ENCODE measurements around the gene NFKBIZ. TPM values are rescaled to one million over a fixed set of nuclear protein-coding genes. Genes with fewer than 3 reads are reported as not detected.

Gene NFKBIZ
- total and polyA plus RNA-seq, 2 donors (not counting 3 experiments of a cell fraction or from before 2014, with no cell fraction given): 17.5 to 28.9 TPM

- Histone ChIP-seq H3K4me1 (ENCODE audit: control insufficient read depth, extremely low read depth, insufficient read depth, low read length) (peaks cover 9% of the 10 kb centered on the region), H3K79me2 (ENCODE audit: control insufficient read depth, insufficient read depth, low read length) (no peaks in the 10 kb centered on the region), H3K27me3 (ENCODE audit: control insufficient read depth in 2 of 2, insufficient read depth in 2 of 2, low read length in 2 of 2) (no peaks in the 10 kb centered on the region), H3K9me1 (replicated peaks; ENCODE audit: control insufficient read depth, extremely low read depth, insufficient read depth, low read length) (no peaks in the 10 kb centered on the region), H3K9ac (replicated peaks; ENCODE audit: extremely low read depth, insufficient read depth, low read length) (no peak overlapping the region), H3K36me3 (ENCODE audit: control insufficient read depth in 2 of 2, extremely low read depth in 1 of 2, insufficient read depth in 2 of 2, low read length in 2 of 2) (no peaks in the 10 kb centered on the region), H2AFZ (ENCODE audit: low read depth, low read length) (no peak overlapping the region), H3K4me2 (ENCODE audit: insufficient read depth, low read length) (no peak overlapping the region), H3K27ac (ENCODE audit: insufficient read depth, low read depth, low read length) (no peak overlapping the region), H3K4me3 (replicated peaks in 1 of 3; ENCODE audit: insufficient read depth in 1 of 3, low read depth in 1 of 3, low read length in 3 of 3) (no peak overlapping the region), H4K20me1 (replicated peaks; ENCODE audit: control insufficient read depth, extremely low read depth, insufficient read depth, low read length) (no peaks in the 10 kb centered on the region), H3K9me3 (replicated peaks; ENCODE audit: control insufficient read depth, insufficient read depth, low read length) (no peaks in the 10 kb centered on the region)
- POLR2A ChIA-PET: interaction anchor here (0.7 kb wide), 1 partner anchor 345 kb away, joined by 4 read pairs; no protein-coding TSS in a partner anchor
- FAIRE-seq (no peak), DNase-seq (ENCODE audit: low read depth, low spot score) (no peak)
- TF ChIP-seq EZH2 (IDR thresholded peaks at IDR 0.05; ENCODE audit: borderline replicate concordance, low read depth, low read length, severe bottlenecking): no peak
- BruUV-seq (replicated peaks): no TSS peak
- intact Hi-C loops (cut with micrococcal nuclease): no loop called here
- dilution Hi-C loops (cut with MboI; ENCODE audit: extremely low pct_ligation_motif_present, low sequenced_read_pairs): no loop called here
- CTCF ChIA-PET: interaction anchor here (0.6 to 1.8 kb wide), 2 partner anchors 9 to 11 kb away, joined by 3 to 7 read pairs; no protein-coding TSS in a partner anchor
Measured at GRCh38 chr3:101876142-101876541, 26.8 kb downstream of the NFKBIZ start.

GRCh38 chr3:101878589-101878988, 29.3 kb downstream of the NFKBIZ start:
- no peak overlapping the region for H3K4me2 ChIP-seq (ENCODE audit: insufficient read depth, low read length)
- TF ChIP-seq MYC (IDR thresholded peaks at IDR 0.05; ENCODE audit: low read depth, low read length): no peak
- TF ChIP-seq EZH2 (IDR thresholded peaks at IDR 0.05; ENCODE audit: borderline replicate concordance, low read depth, low read length, severe bottlenecking): no peak
- TF ChIP-seq MAX (IDR thresholded peaks at IDR 0.05; ENCODE audit: insufficient read depth, insufficient read length): no peak
- no peak for TF ChIP-seq CTCF (IDR thresholded peaks at IDR 0.05; ENCODE audit: extremely low read depth in 1 of 2, insufficient read depth in 1 of 2, low read depth in 1 of 2, low read length in 2 of 2)
- no peak for TF ChIP-seq POLR2A (IDR thresholded peaks at IDR 0.05; ENCODE audit: low read depth, low read length)
- no peak for TF ChIP-seq FOS (IDR thresholded peaks at IDR 0.05; ENCODE audit: borderline replicate concordance, insufficient read depth, low read length)
- TF ChIP-seq POLR2AphosphoS5 (IDR thresholded peaks at IDR 0.05; ENCODE audit: insufficient read depth, low read depth, low read length): no peak
- no peak for TF ChIP-seq JUN (IDR thresholded peaks at IDR 0.05; ENCODE audit: borderline replicate concordance, insufficient read depth, insufficient read length, low read depth)
- TF ChIP-seq GATA2 (IDR thresholded peaks at IDR 0.05; ENCODE audit: insufficient read depth, insufficient read length, low read depth, low read length): no peak
- ChIA-PET POLR2A (no interaction called here), CTCF (no interaction called here)
- no peaks in the 10 kb centered on the region for H3K79me2 ChIP-seq (ENCODE audit: control insufficient read depth, insufficient read depth, low read length)
- no peaks in the 10 kb centered on the region for H4K20me1 ChIP-seq (replicated peaks; ENCODE audit: control insufficient read depth, extremely low read depth, insufficient read depth, low read length)
- H3K9me1 ChIP-seq (replicated peaks; ENCODE audit: control insufficient read depth, extremely low read depth, insufficient read depth, low read length): no peaks in the 10 kb centered on the region
- no peak overlapping the region for H3K27ac ChIP-seq (ENCODE audit: insufficient read depth, low read depth, low read length)
- no peak overlapping the region for H3K4me3 ChIP-seq (replicated peaks in 1 of 3; ENCODE audit: insufficient read depth in 1 of 3, low read depth in 1 of 3, low read length in 3 of 3)
- DNase-seq (ENCODE audit: low read depth, low spot score): no peak
- no peak overlapping the region for H3K9ac ChIP-seq (replicated peaks; ENCODE audit: extremely low read depth, insufficient read depth, low read length)
- BruUV-seq (replicated peaks): no TSS peak
- FAIRE-seq: no peak
- no peaks in the 10 kb centered on the region for H3K27me3 ChIP-seq (ENCODE audit: control insufficient read depth in 2 of 2, insufficient read depth in 2 of 2, low read length in 2 of 2)
- intact Hi-C loops (cut with micrococcal nuclease): no loop called here
- H3K9me3 ChIP-seq (replicated peaks; ENCODE audit: control insufficient read depth, insufficient read depth, low read length): no peaks in the 10 kb centered on the region
- H3K4me1 ChIP-seq (ENCODE audit: control insufficient read depth, extremely low read depth, insufficient read depth, low read length): peaks cover 6% of the 10 kb centered on the region
- dilution Hi-C loops (cut with MboI; ENCODE audit: extremely low pct_ligation_motif_present, low sequenced_read_pairs): no loop called here
- no peak overlapping the region for H2AFZ ChIP-seq (ENCODE audit: low read depth, low read length)
- H3K36me3 ChIP-seq (ENCODE audit: control insufficient read depth in 2 of 2, extremely low read depth in 1 of 2, insufficient read depth in 2 of 2, low read length in 2 of 2): no peaks in the 10 kb centered on the region
